GM20000 (cell line): ENCODE results near the gene MAPK8IP1.

Experiments
- DNase-seq: peaks from one replicate; pipeline ENCODE4 v3.0.0; 2012; ENCODE audit warnings: low spot score
- CTCF ChIP-seq: IDR thresholded peaks from 2 replicates; pipeline ENCODE4 v1.5.1; 2012; ENCODE audit warnings: mild to moderate bottlenecking, control low read depth; ENCODE audit errors: extremely low read depth, missing control alignments

MAPK8IP1 gene

GRCh38 chr11:45864041-45864440 is 21.4 kb upstream of the MAPK8IP1 start:
- TF ChIP-seq CTCF = no peak

GRCh38 chr11:45869551-45869950 is 15.9 kb upstream of the MAPK8IP1 start:
- TF ChIP-seq CTCF = no peak
- no peak for DNase-seq

More at GRCh38 chr11:45864041-45864440, 21.4 kb upstream of the MAPK8IP1 start:
- DNase-seq = no peak

GRCh38 chr11:45870706-45871105 is 14.7 kb upstream of the MAPK8IP1 start:
- DNase-seq = no peak
- no peak for TF ChIP-seq CTCF

- no peak for TF ChIP-seq CTCF
- DNase-seq = no peak
Observed at GRCh38 chr11:45871638-45872037, 13.8 kb upstream of the MAPK8IP1 start.

DNA sequence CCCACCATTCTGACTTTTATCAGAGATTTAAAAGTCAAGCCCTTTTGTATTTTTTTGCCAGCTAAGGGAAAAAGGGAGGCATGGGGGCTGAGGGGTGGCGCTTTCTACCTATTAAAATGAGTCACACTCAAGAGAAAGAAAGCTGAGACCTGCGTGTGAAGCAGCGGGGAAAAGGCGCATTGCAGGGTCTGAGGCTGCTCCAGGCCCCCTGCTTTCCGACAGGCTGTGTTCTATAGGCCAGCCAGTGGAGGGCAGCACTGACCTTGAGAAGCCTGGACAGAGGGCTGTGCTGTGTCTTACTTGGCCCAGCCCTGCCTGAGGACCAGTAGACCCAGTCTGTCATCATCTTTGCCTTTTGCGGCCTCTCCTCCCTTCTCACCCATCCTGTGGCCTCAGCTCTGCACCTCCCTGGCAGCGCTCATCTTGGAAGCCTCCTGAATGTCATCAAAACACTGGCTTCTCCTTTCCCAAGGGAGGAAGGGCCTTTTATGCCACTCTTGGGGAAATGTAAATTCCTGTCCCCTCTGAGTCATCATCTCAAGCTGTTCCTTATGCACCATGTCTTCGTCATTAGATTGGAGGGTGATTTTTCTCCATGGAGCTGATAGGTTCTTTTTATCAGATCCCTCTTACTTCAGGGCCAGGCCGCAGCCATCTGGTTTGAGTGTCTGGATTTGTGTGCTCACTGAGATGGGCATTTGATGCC is 12.6 kb upstream of the MAPK8IP1 start:
- TF ChIP-seq CTCF = peak; percentile 35
- DNase-seq = peak; percentile 58

DNA sequence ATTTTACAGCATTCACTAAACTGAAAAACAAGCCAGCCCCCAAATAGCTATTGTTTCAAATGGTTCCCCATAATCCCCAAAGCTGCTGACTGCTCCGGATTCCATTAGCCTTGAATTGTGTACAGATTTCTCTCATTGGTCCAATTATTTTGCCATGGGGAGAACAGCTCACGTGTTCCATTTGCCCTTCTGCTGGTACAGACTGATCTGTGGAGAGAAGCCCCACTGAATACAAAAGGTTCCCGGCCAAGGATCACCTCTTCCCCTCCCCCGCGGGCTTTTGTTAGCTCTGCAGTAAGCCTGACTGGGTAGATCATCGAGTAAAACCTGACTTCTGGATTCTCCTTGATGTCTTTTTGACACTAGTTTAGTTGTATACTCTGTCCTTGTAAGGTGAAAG is 9.1 kb upstream of the MAPK8IP1 start:
- TF ChIP-seq CTCF = no peak
- no peak for DNase-seq

GRCh38 chr11:45877221-45877620 is 8.2 kb upstream of the MAPK8IP1 start:
- no peak for TF ChIP-seq CTCF
- no peak for DNase-seq
